Neural cell (in vitro differentiated cells): Measurements from ENCODE around the gene TTK. TPM values are rescaled to one million over a fixed set of nuclear protein-coding genes. Genes with fewer than 3 reads are reported as not detected.

ENCODE experiments used
- H2AFZ ChIP-seq: fragments of 200-600, 300-800 bp; sonication (generic), shearing (Covaris generic); 2 replicates; pipeline ENCODE4 v1.6.0; 2014; ENCODE audit warnings: low read depth, mild to moderate bottlenecking, antibody characterized with exemption, low read length, moderate library complexity
- H3F3A ChIP-seq: fragments of 200-600 bp; shearing (Covaris generic); 2 replicates; pipeline ENCODE4 v1.6.1; 2016; ENCODE audit warnings: mild to moderate bottlenecking, moderate library complexity, mixed read lengths, antibody characterized with exemption, low read length; ENCODE audit not compliant: insufficient read depth, poor library complexity, severe bottlenecking
- H3K27ac ChIP-seq: fragments of 200-600, 300-800 bp; sonication (generic), shearing (Covaris generic); 2 replicates; pipeline ENCODE4 v1.5.1; 2014; ENCODE audit warnings: mild to moderate bottlenecking, low read length, moderate library complexity
- H3K27me3 ChIP-seq: fragments of 300-800, 200-600 bp; sonication (generic), shearing (Covaris generic); 2 replicates; pipeline ENCODE4 v1.6.0; 2014; ENCODE audit warnings: mild to moderate bottlenecking, low read depth, low read length, moderate library complexity; ENCODE audit not compliant: insufficient read depth
- H3K36me3 ChIP-seq: fragments of 300-800, 200-600 bp; sonication (generic), shearing (Covaris generic); 2 replicates; pipeline ENCODE4 v1.5.1; 2014; ENCODE audit warnings: mild to moderate bottlenecking, antibody characterized with exemption, low read length, moderate library complexity; ENCODE audit not compliant: insufficient read depth
- H3K4me2 ChIP-seq: fragments of 300-800, 200-600 bp; sonication (generic), shearing (Covaris generic); 2 replicates; pipeline ENCODE4 v1.6.0; 2014; ENCODE audit warnings: mild to moderate bottlenecking, low read length
- H3K4me3 ChIP-seq: fragments of 300-800, 200-600 bp; sonication (generic), shearing (Covaris generic); 2 replicates; pipeline ENCODE4 v1.5.1; 2014; ENCODE audit warnings: mild to moderate bottlenecking, low read length, moderate library complexity
- H3K79me2 ChIP-seq: fragments of 200-600 bp; shearing (Covaris generic); replicated peaks from 2 replicates; pipeline ENCODE4 v1.6.0; 2014; ENCODE audit warnings: mild to moderate bottlenecking, low read length, moderate library complexity; ENCODE audit not compliant: insufficient read depth
- H3K9ac ChIP-seq: fragments of 300-800, 200-600 bp; sonication (generic), shearing (Covaris generic); 2 replicates; pipeline ENCODE4 v1.6.1; 2016; ENCODE audit warnings: mild to moderate bottlenecking, low read length, mixed read lengths
- H3K9me2 ChIP-seq: fragments of 200-600 bp; shearing (Covaris generic); 2 replicates; pipeline ENCODE4 v1.6.1; 2016; ENCODE audit warnings: mild to moderate bottlenecking, low read length, mixed read lengths; ENCODE audit not compliant: insufficient read depth
- H3K9me3 ChIP-seq: fragments of 200-600, 300-800 bp; sonication (generic), shearing (Covaris generic); 2 replicates; pipeline ENCODE4 v1.6.1; 2016; ENCODE audit warnings: mild to moderate bottlenecking, mixed run types, low read length, moderate library complexity, mixed read lengths
- H4K20me1 ChIP-seq: fragments of 200-600 bp; shearing (Covaris generic); 2 replicates; pipeline ENCODE4 v1.6.1; 2016; ENCODE audit warnings: mild to moderate bottlenecking, mixed run types; ENCODE audit not compliant: insufficient read depth
- CTCF ChIP-seq: fragments of 450-650 bp; IDR thresholded peaks from 2 replicates; pipeline ENCODE4 v1.5.1; 2014; ENCODE audit warnings: antibody characterized with exemption, mild to moderate bottlenecking, moderate library complexity; ENCODE audit not compliant: poor library complexity, severe bottlenecking
- EP300 ChIP-seq: fragments of 450-650 bp; conservative IDR thresholded peaks from 2 replicates; pipeline ENCODE4 v1.6.1; 2014; ENCODE audit warnings: antibody characterized with exemption, mild to moderate bottlenecking, moderate library complexity; ENCODE audit not compliant: poor library complexity, severe bottlenecking
- EZH2 ChIP-seq: fragments of 200-600, 300-800 bp; shearing (Covaris generic), sonication (generic); IDR thresholded peaks from 2 replicates; pipeline ENCODE4 v1.6.1; 2014; ENCODE audit warnings: antibody characterized with exemption, low read length, borderline replicate concordance, mild to moderate bottlenecking; ENCODE audit not compliant: insufficient read depth, poor library complexity, severe bottlenecking
- MXI1 ChIP-seq: fragments of 450-650 bp; conservative IDR thresholded peaks from 2 replicates; pipeline ENCODE4 v1.6.1; 2014; ENCODE audit warnings: antibody characterized with exemption, mild to moderate bottlenecking; ENCODE audit not compliant: poor library complexity, severe bottlenecking
- POLR2AphosphoS5 ChIP-seq: IDR thresholded peaks from 2 replicates; pipeline ENCODE4 v1.6.1; 2012
- RAD21 ChIP-seq: fragments of 450-650 bp; conservative IDR thresholded peaks from 2 replicates; pipeline ENCODE4 v1.6.1; 2014; ENCODE audit warnings: antibody characterized with exemption, mild to moderate bottlenecking, moderate library complexity
- REST ChIP-seq: IDR thresholded peaks from 2 replicates; pipeline ENCODE4 v1.6.1; 2012; ENCODE audit warnings: borderline replicate concordance
- SMC3 ChIP-seq: fragments of 450-650 bp; conservative IDR thresholded peaks from 2 replicates; pipeline ENCODE4 v1.6.1; 2014; ENCODE audit warnings: antibody characterized with exemption, mild to moderate bottlenecking, moderate library complexity; ENCODE audit not compliant: poor library complexity
- TAF1 ChIP-seq: IDR thresholded peaks from 2 replicates; pipeline ENCODE4 v1.6.1; 2012; ENCODE audit warnings: low read depth
- polyA plus RNA-seq: library from polyadenylated mRNA; depleted of rRNA; stranded (reverse); fragments of >200 nt; gene quantifications from 2 replicates; pipeline ENCODE4 v1.2.3, GENCODE V29; 2014

Gene TTK
- polyA plus RNA-seq, 1 donor from 2014 or later: 1.5 TPM

- Histone ChIP-seq H3K9me3 (no peaks in the 10 kb centered on the region), H4K20me1 (no peaks in the 10 kb centered on the region), H3K27me3 (no peaks in the 10 kb centered on the region), H3K79me2 (no peaks in the 10 kb centered on the region), H3K9me2 (no peaks in the 10 kb centered on the region), H3K9ac (no peak overlapping the region), H3F3A (no peaks in the 10 kb centered on the region), H2AFZ (no peak overlapping the region), H3K4me3 (no peak overlapping the region), H3K4me2 (no peak overlapping the region), H3K27ac (no peak overlapping the region), H3K36me3 (no peaks in the 10 kb centered on the region)
- TF ChIP-seq RAD21: no peak
- TF ChIP-seq EP300: no peak
- no peak for TF ChIP-seq CTCF
- no peak for TF ChIP-seq MXI1
- TF ChIP-seq SMC3: no peak
- TF ChIP-seq REST: no peak
- TF ChIP-seq TAF1: no peak
- TF ChIP-seq EZH2: no peak
Observed at GRCh38 chr6:79984261-79984660, 20.2 kb upstream of the TTK start.

- Histone ChIP-seq H3K4me3 (no peak overlapping the region), H2AFZ (no peak overlapping the region), H3K79me2 (no peaks in the 10 kb centered on the region), H3K9me2 (no peaks in the 10 kb centered on the region), H3K36me3 (no peaks in the 10 kb centered on the region), H3K9me3 (no peaks in the 10 kb centered on the region), H3F3A (no peaks in the 10 kb centered on the region), H4K20me1 (no peaks in the 10 kb centered on the region), H3K4me2 (no peak overlapping the region), H3K27me3 (no peaks in the 10 kb centered on the region), H3K27ac (no peak overlapping the region), H3K9ac (no peak overlapping the region)
- TF ChIP-seq MXI1: no peak
- no peak for TF ChIP-seq POLR2AphosphoS5
- TF ChIP-seq TAF1: no peak
- no peak for TF ChIP-seq RAD21
Observed at GRCh38 chr6:79985128-79985527, 19.3 kb upstream of the TTK start.

- Histone ChIP-seq H3K9me2 (no peaks in the 10 kb centered on the region), H3K9me3 (no peaks in the 10 kb centered on the region), H3K4me3 (no peak overlapping the region), H3K9ac (no peak overlapping the region), H2AFZ (no peak overlapping the region), H3K27ac (no peak overlapping the region), H3F3A (no peaks in the 10 kb centered on the region), H3K4me2 (no peak overlapping the region), H4K20me1 (no peaks in the 10 kb centered on the region), H3K27me3 (no peaks in the 10 kb centered on the region), H3K79me2 (no peaks in the 10 kb centered on the region), H3K36me3 (no peaks in the 10 kb centered on the region)
- TF ChIP-seq SMC3 (no peak), MXI1 (no peak), REST (no peak), TAF1 (no peak), CTCF (no peak), EP300 (no peak), RAD21 (no peak), POLR2AphosphoS5 (no peak), EZH2 (no peak)
Observed at GRCh38 chr6:79989641-79990040, 14.8 kb upstream of the TTK start.
